ENCODE data around the gene VPS13A.
"Not testable (repeated sequence)": the region's sequence is repeated elsewhere in the genome, so short reads cannot be mapped to it uniquely, and the experiment has no call there.

Gene VPS13A

GRCh38 chr9:77180056-77180455 is 2.7 kb downstream of the VPS13A start:
- H3K4me3 ChIP-seq (ENCODE audit: low read depth, low read length), result no peak overlapping the region

- H3K4me3 ChIP-seq (ENCODE audit: low read depth, low read length), result no peak overlapping the region
Observed at GRCh38 chr9:77183581-77183980, 6.2 kb downstream of the VPS13A start.

GRCh38 chr9:77188242-77188641 is 10.9 kb downstream of the VPS13A start:
- no peak overlapping the region for H3K4me3 ChIP-seq (ENCODE audit: low read depth, low read length)

- no peak overlapping the region for H3K4me3 ChIP-seq (ENCODE audit: low read depth, low read length)
Observed at GRCh38 chr9:77194423-77194822, 17.1 kb downstream of the VPS13A start.

GRCh38 chr9:77210116-77210515 is 32.8 kb downstream of the VPS13A start:
- H3K4me3 ChIP-seq (ENCODE audit: low read depth, low read length), result no peak overlapping the region

GRCh38 chr9:77211561-77211960 is 34.2 kb downstream of the VPS13A start:
- no peak overlapping the region for H3K4me3 ChIP-seq (ENCODE audit: low read depth, low read length)

GRCh38 chr9:77212801-77213200 is 35.5 kb downstream of the VPS13A start:
- no peak overlapping the region for H3K4me3 ChIP-seq (ENCODE audit: low read depth, low read length)

- H3K4me3 ChIP-seq (ENCODE audit: low read depth, low read length), result no peak overlapping the region
Observed at GRCh38 chr9:77215874-77216273, 38.5 kb downstream of the VPS13A start.

GRCh38 chr9:77218612-77219011 is 41.3 kb downstream of the VPS13A start:
- H3K4me3 ChIP-seq (ENCODE audit: low read depth, low read length), result no peak overlapping the region

- no peak overlapping the region for H3K4me3 ChIP-seq (ENCODE audit: low read depth, low read length)
Observed at GRCh38 chr9:77221431-77221830, 44.1 kb downstream of the VPS13A start.

- H3K4me3 ChIP-seq (ENCODE audit: low read depth, low read length), result no peak overlapping the region
Observed at GRCh38 chr9:77224746-77225312, 47.5 kb downstream of the VPS13A start.

GRCh38 chr9:77236693-77237092 is 59.4 kb downstream of the VPS13A start:
- no peak overlapping the region for H3K4me3 ChIP-seq (ENCODE audit: low read depth, low read length)

- no peak overlapping the region for H3K4me3 ChIP-seq (ENCODE audit: low read depth, low read length)
Observed at GRCh38 chr9:77237896-77238295, 60.6 kb downstream of the VPS13A start.

GRCh38 chr9:77251050-77251449 is 73.7 kb downstream of the VPS13A start:
- H3K4me3 ChIP-seq (ENCODE audit: low read depth, low read length), result no peak overlapping the region

- no peak overlapping the region for H3K4me3 ChIP-seq (ENCODE audit: low read depth, low read length)
Observed at GRCh38 chr9:77257275-77257674, 79.9 kb downstream of the VPS13A start.

- H3K4me3 ChIP-seq (ENCODE audit: low read depth, low read length), result no peak overlapping the region
Observed at GRCh38 chr9:77261605-77262004, 84.3 kb downstream of the VPS13A start.

GRCh38 chr9:77267762-77268161 is 90.4 kb downstream of the VPS13A start:
- H3K4me3 ChIP-seq (ENCODE audit: low read depth, low read length), result not testable (repeated sequence)

GRCh38 chr9:77271023-77271690 is 93.8 kb downstream of the VPS13A start:
- H3K4me3 ChIP-seq (ENCODE audit: low read depth, low read length), result no peak overlapping the region

- H3K4me3 ChIP-seq (ENCODE audit: low read depth, low read length), result no peak overlapping the region
Observed at GRCh38 chr9:77276799-77277198, 99.5 kb downstream of the VPS13A start.

- no peak overlapping the region for H3K4me3 ChIP-seq (ENCODE audit: low read depth, low read length)
Observed at GRCh38 chr9:77277719-77278118, 100.4 kb downstream of the VPS13A start.

- no peak overlapping the region for H3K4me3 ChIP-seq (ENCODE audit: low read depth, low read length)
Observed at GRCh38 chr9:77283991-77284390, 106.7 kb downstream of the VPS13A start.

GRCh38 chr9:77284616-77285015 is 107.3 kb downstream of the VPS13A start:
- no peak overlapping the region for H3K4me3 ChIP-seq (ENCODE audit: low read depth, low read length)

GRCh38 chr9:77290373-77290772 is 113.0 kb downstream of the VPS13A start:
- no peak overlapping the region for H3K4me3 ChIP-seq (ENCODE audit: low read depth, low read length)

All from iPS-11a (cell line).